K562 (cell line): ENCODE measurements around the gene DYNC1I1. TPM values are rescaled to one million over a fixed set of nuclear protein-coding genes. Genes with fewer than 3 reads are reported as not detected.

Experiments used
- ATAC-seq: fragments of 200-7000 bp; cut with Tn5 transposase; 3 replicates; pipeline ENCODE4 v1.9.1; 2020; ENCODE audit warnings: moderate library complexity
- BruUV-seq: library from RNA; stranded (reverse); fragments of 400-500 nt; replicated peaks from 2 replicates; lab custom pipeline; 2021; lab: Mats Ljungman, UMichigan
- CTCF ChIA-PET: fragments of 300-600 bp; formaldehyde crosslinking; extraction: SDS; loops from one replicate; lab custom pipeline; 2021; ENCODE audit warnings: low intra/inter-chr PET ratio; lab: Yijun Ruan, JAX
- POLR2A ChIA-PET: fragments of 300-600, 350-650 bp; sonication (Branson Sonifier 250); formaldehyde crosslinking; extraction: SDS; loops from one replicate; lab custom pipeline; 2021; ENCODE audit warnings: antibody characterized with exemption, inconsistent platforms; lab: Yijun Ruan, JAX
- DNase-seq, 4 experiments: peaks; one replicate each; pipeline versions ENCODE4 v3.0.0 to v3.0.0-alpha.2; 2011 to 2018; ENCODE audit warnings: low spot score in 3 of 4, mixed read lengths in 3 of 4; ENCODE audit errors: extremely low read depth in 1 of 4
- FAIRE-seq: peaks from 2 replicates; lab custom pipeline; 2011; peaks lifted over from hg19 to GRCh38; lab: Jason Lieb, UNC
- H2AFZ ChIP-seq: 2 replicates; pipeline ENCODE4 v1.6.0; 2011; ENCODE audit warnings: low read depth, low read length, control low read depth, inconsistent platforms
- H3K27ac ChIP-seq: fragments of 200-600 bp; 3 replicates; pipeline ENCODE4 v1.8.0; 2011; ENCODE audit warnings: low read depth, mild to moderate bottlenecking, control low read depth, inconsistent platforms, low read length, moderate library complexity, mixed read lengths; ENCODE audit errors: extremely low read depth
- H3K27me3 ChIP-seq, 2 experiments: fragments of 300-600 bp in 1 of 2; 2 replicates in 1 of 2; 3 replicates in 1 of 2; pipeline versions ENCODE4 v1.6.0 to v1.8.0; 2011; ENCODE audit warnings: inconsistent platforms in 2 of 2, low read length in 2 of 2, mild to moderate bottlenecking in 1 of 2, mixed read lengths in 1 of 2, moderate library complexity in 1 of 2; ENCODE audit not compliant: control insufficient read depth in 2 of 2, insufficient read depth in 2 of 2
- H3K36me3 ChIP-seq: fragments of 300-600 bp; 3 replicates; pipeline ENCODE4 v1.8.0; 2011; ENCODE audit warnings: mild to moderate bottlenecking, low read length, inconsistent platforms; ENCODE audit not compliant: control insufficient read depth, insufficient read depth
- H3K4me1 ChIP-seq, 2 experiments: fragments of 200-600 bp in 1 of 2; replicated peaks in 1 of 2; 2 replicates in 1 of 2; 3 replicates in 1 of 2; pipeline versions ENCODE4 v1.5.1 to v1.8.0; 2011; ENCODE audit warnings: inconsistent platforms in 2 of 2, low read length in 2 of 2, mild to moderate bottlenecking in 1 of 2, mixed read lengths in 1 of 2, moderate library complexity in 1 of 2; ENCODE audit not compliant: control insufficient read depth in 2 of 2, insufficient read depth in 2 of 2
- H3K4me2 ChIP-seq: 2 replicates; pipeline ENCODE4 v1.6.1; 2011; ENCODE audit warnings: low read length, control low read depth, inconsistent platforms, mixed read lengths; ENCODE audit not compliant: insufficient read depth
- H3K4me3 ChIP-seq: fragments of 200-600 bp; sonication (generic), shearing (Covaris generic); 2 replicates; pipeline ENCODE4 v1.5.1; 2016; ENCODE audit warnings: control low read depth, inconsistent platforms
- H3K79me2 ChIP-seq: fragments of 200-600 bp; 3 replicates; pipeline ENCODE4 v1.8.0; 2011; ENCODE audit warnings: low read length, inconsistent platforms; ENCODE audit not compliant: control insufficient read depth, insufficient read depth
- H3K9ac ChIP-seq, 2 experiments: 2 replicates each; pipeline versions ENCODE4 v1.6.0 to v1.6.1; 2011; ENCODE audit warnings: low read depth in 2 of 2, low read length in 2 of 2, control low read depth in 1 of 2, inconsistent platforms in 1 of 2, mild to moderate bottlenecking in 1 of 2, mixed read lengths in 1 of 2; ENCODE audit not compliant: insufficient read depth in 1 of 2
- H3K9me1 ChIP-seq: one replicate; pipeline ENCODE4 v1.6.0; 2011; ENCODE audit warnings: inconsistent platforms, mild to moderate bottlenecking, low read length, moderate library complexity; ENCODE audit not compliant: control insufficient read depth, insufficient read depth
- H3K9me3 ChIP-seq: replicated peaks from 2 replicates; pipeline ENCODE4 v1.5.1; 2011; ENCODE audit warnings: low read depth, low read length, inconsistent platforms; ENCODE audit not compliant: control insufficient read depth, insufficient read depth
- H4K20me1 ChIP-seq: replicated peaks from 2 replicates; pipeline ENCODE4 v1.6.1; 2011; ENCODE audit warnings: low read length, inconsistent platforms, mixed read lengths; ENCODE audit not compliant: control insufficient read depth, insufficient read depth
- CBX2 ChIP-seq: fragments of 200-600 bp; sonication (generic); IDR thresholded peaks from one replicate; pipeline ENCODE4 v1.6.1; 2012; ENCODE audit warnings: mild to moderate bottlenecking, low read length, inconsistent platforms; ENCODE audit not compliant: insufficient read depth, poor library complexity, severe bottlenecking
- CBX8 ChIP-seq: fragments of 200-600 bp; sonication (generic); IDR thresholded peaks from 2 replicates; pipeline ENCODE4 v1.6.1; 2012; ENCODE audit warnings: borderline replicate concordance, mixed run types, low read depth, mild to moderate bottlenecking, moderate library complexity, mixed read lengths, low read length, control low read depth, inconsistent platforms; ENCODE audit not compliant: poor library complexity, severe bottlenecking; ENCODE audit errors: extremely low read depth
- MAZ ChIP-seq, 2 experiments: fragments of 450-650 bp in 1 of 2; sonication (generic) in 1 of 2; formaldehyde crosslinking; IDR thresholded peaks in 1 of 2; conservative IDR thresholded peaks in 1 of 2; 2 replicates each; pipeline versions ENCODE4 v1.4.0 to v1.5.0; 2020; ENCODE audit warnings: mild to moderate bottlenecking in 1 of 2, missing genetic modification reagents in 1 of 2
- RB1 ChIP-seq: fragments of 450-650 bp; IDR thresholded peaks from 2 replicates; pipeline ENCODE4 v1.6.1; 2017; ENCODE audit warnings: low read depth, mild to moderate bottlenecking
- U2AF2 ChIP-seq: fragments of 200-400 bp; formaldehyde crosslinking; optimal IDR thresholded peaks from 2 replicates; pipeline ENCODE3; 2017; ENCODE audit warnings: low read depth, mild to moderate bottlenecking, low read length
- ZBTB2 ChIP-seq: fragments of 450-650 bp; IDR thresholded peaks from 2 replicates; pipeline ENCODE4 v1.6.1; 2016; ENCODE audit warnings: antibody characterized with exemption
- ZNF324 ChIP-seq: fragments of 250-450 bp; sonication (Bioruptor Pico); IDR thresholded peaks from 2 replicates; pipeline ENCODE4 v1.4.0; 2020; ENCODE audit warnings: mild to moderate bottlenecking
- ZNF436 ChIP-seq: fragments of 250-450, 450-650 bp; sonication (Bioruptor Pico); formaldehyde crosslinking; IDR thresholded peaks from 2 replicates; pipeline ENCODE4 v1.7.0; 2020; ENCODE audit warnings: mild to moderate bottlenecking
- ZNF586 ChIP-seq: fragments of 450-650 bp; formaldehyde crosslinking; conservative IDR thresholded peaks from 2 replicates; pipeline ENCODE4 v1.4.0; 2020; ENCODE audit warnings: mild to moderate bottlenecking, moderate library complexity
- WGBS: fragments of 100-300 bp; shearing (Covaris generic); methylation state at CpG from one replicate; pipeline ENCODE4 v1.1.6; 2016; ENCODE audit warnings: low coverage, mixed read lengths; ENCODE audit not compliant: insufficient coverage; ENCODE audit errors: missing lambda C conversion rate; 5-methylcytosine and 5-hydroxymethylcytosine counted together
- in situ Hi-C: fragments of 300-500 bp; cut with MboI; formaldehyde crosslinking; loops from 4 replicates; pipeline ENCODE4 v1.15.0; 2018; ENCODE audit warnings: inconsistent platforms, mixed read lengths
- intact Hi-C: fragments of 100-400 bp; cut with micrococcal nuclease; formaldehyde crosslinking; loops from 2 replicates; pipeline ENCODE4 v1.14.2; 2022
- polyA plus RNA-seq, 8 experiments: library from polyadenylated mRNA; depleted of rRNA in 4 of 8; stranded (reverse) in 5 of 8; unstranded in 3 of 8; fragments of >200 nt; fragmentation: Nextera tagmentation in 2 of 8; fragmentation: Illumina TruSeq in 1 of 8; extraction: Ambion mirVana in 2 of 8; extraction: Trizol in 1 of 8; gene quantifications; 2 replicates each; pipeline versions ENCODE4 v1.2.1 to v1.2.3, GENCODE V29; 2011 to 2014; ENCODE audit warnings: inconsistent platforms in 1 of 8, missing spikeins in 1 of 8
- total RNA-seq, 7 experiments: library from RNA; depleted of rRNA in 6 of 7; stranded (reverse); fragments of >200 nt in 6 of 7; fragmentation: Illumina TruSeq in 2 of 7; extraction: Trizol in 2 of 7; gene quantifications; 2 replicates each; pipeline versions ENCODE4 v1.2.1 to v1.2.3, GENCODE V29; 2011 to 2021; ENCODE audit warnings: low replicate concordance in 1 of 7
- TF ChIP-seq, protein P1 (sequence below): fragments of 450-650 bp; formaldehyde crosslinking; IDR thresholded peaks from 2 replicates; pipeline ENCODE4 v1.4.0; 2022; ENCODE audit warnings: mild to moderate bottlenecking, moderate library complexity

DYNC1I1 gene
- total and polyA plus RNA-seq, 9 of the 15 experiments (the other 6 are each of a cell fraction or from before 2014, with no cell fraction given) = 0.22 to 1.5 (median 0.44) TPM

- Histone ChIP-seq H3K79me2 (no peaks in the 10 kb centered on the region), H3K27me3 (peaks cover 11 to 13% of the 10 kb centered on the region in 2 experiments), H3K9me1 (no peaks in the 10 kb centered on the region), H3K27ac (no peak overlapping the region), H3K36me3 (no peaks in the 10 kb centered on the region), H3K9ac (no peak overlapping the region), H3K4me1 (peaks cover 0 to 9% of the 10 kb centered on the region in 2 experiments; a peak in 2 of 5 replicates), H3K9me3 (no peaks in the 10 kb centered on the region), H3K4me2 (peak overlapping the region; percentile 53; the same call in 1 of the 2 replicates), H2AFZ (peak overlapping the region; percentile 45; the same call in 1 of the 2 replicates), H4K20me1 (no peaks in the 10 kb centered on the region; the same call in 1 of the 2 replicates), H3K4me3 (0 out of 2 replicates have a peak overlapping the region, but pooled peaks have one; percentile 17)
- ATAC-seq (peak; percentile 17; the same call in 2 of the 3 replicates), FAIRE-seq (no peak), DNase-seq (peak in 1 of 4 experiments; percentile 3)
- TF ChIP-seq CBX2 = peak; percentile 23
- no peak for TF ChIP-seq ZNF324 (CRISPR knock-in tag)
- TF ChIP-seq CBX8 = peak; percentile 68
- no TSS peak for BruUV-seq
- WGBS = under 1% methylated on average over 10 of the region's 10 CpGs
- in situ Hi-C loops (no loop called here), intact Hi-C loops (loop anchor here (5.0 kb wide), 1 partner anchor 159 kb away; no protein-coding TSS in a partner anchor)
- POLR2A ChIA-PET = no interaction called here
- CTCF ChIA-PET = interaction anchor here (1.5 kb wide), 1 partner anchor 951 kb away, joined by 21 read pairs; no protein-coding TSS in a partner anchor
These were observed 304.0 kb downstream of the DYNC1I1 start for GRCh38 chr7:96076350-96076707.

- Histone ChIP-seq H3K36me3 (no peaks in the 10 kb centered on the region), H3K4me2 (no peak overlapping the region), H3K9me3 (no peaks in the 10 kb centered on the region), H3K9ac (no peak overlapping the region), H3K9me1 (no peaks in the 10 kb centered on the region), H4K20me1 (no peaks in the 10 kb centered on the region; the same call in 1 of the 2 replicates), H3K4me3 (no peak overlapping the region), H3K79me2 (no peaks in the 10 kb centered on the region), H3K27me3 (peaks cover 12 to 16% of the 10 kb centered on the region in 2 experiments; a peak in 4 of 5 replicates), H3K4me1 (peaks cover 0 to 9% of the 10 kb centered on the region in 2 experiments; a peak in 2 of 5 replicates), H2AFZ (no peak overlapping the region), H3K27ac (no peak overlapping the region)
- no TSS peak for BruUV-seq
- DNase-seq (no peak), ATAC-seq (no peak), FAIRE-seq (no peak)
- intact Hi-C loops (no loop called here), in situ Hi-C loops (loop anchor here (5.0 kb wide), 1 partner anchor 947 kb away; no protein-coding TSS in a partner anchor)
- WGBS = 3% methylated on average over 6 of the region's 6 CpGs
- POLR2A ChIA-PET = interaction anchor here (0.8 kb wide), 1 partner anchor 11 kb away, joined by 3 read pairs; no protein-coding TSS in a partner anchor
- CTCF ChIA-PET = no interaction called here
- TF ChIP-seq ZNF436 (CRISPR knock-in tag) (no peak), MAZ (CRISPR knock-in tag; conservative IDR thresholded peaks at IDR 0.05 in 1 of 2, IDR thresholded peaks at IDR 0.05 in 1 of 2) (no peak), ZBTB2 (no peak), ZNF586 (no peak), U2AF2 (no peak), RB1 (no peak)
- TF ChIP-seq, protein P1, sequence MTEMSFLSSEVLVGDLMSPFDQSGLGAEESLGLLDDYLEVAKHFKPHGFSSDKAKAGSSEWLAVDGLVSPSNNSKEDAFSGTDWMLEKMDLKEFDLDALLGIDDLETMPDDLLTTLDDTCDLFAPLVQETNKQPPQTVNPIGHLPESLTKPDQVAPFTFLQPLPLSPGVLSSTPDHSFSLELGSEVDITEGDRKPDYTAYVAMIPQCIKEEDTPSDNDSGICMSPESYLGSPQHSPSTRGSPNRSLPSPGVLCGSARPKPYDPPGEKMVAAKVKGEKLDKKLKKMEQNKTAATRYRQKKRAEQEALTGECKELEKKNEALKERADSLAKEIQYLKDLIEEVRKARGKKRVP (CRISPR knock-in tag) = no peak
These were observed 307.7 kb downstream of the DYNC1I1 start for GRCh38 chr7:96080027-96080426.
